Glomerular visceral epithelial cell (primary cell): ENCODE measurements around the gene RNASE7.

Experiments
- DNase-seq: peaks from one replicate; pipeline ENCODE4 v3.0.0-alpha.2; 2016; ENCODE audit errors: extremely low spot score

Gene RNASE7

DNA sequence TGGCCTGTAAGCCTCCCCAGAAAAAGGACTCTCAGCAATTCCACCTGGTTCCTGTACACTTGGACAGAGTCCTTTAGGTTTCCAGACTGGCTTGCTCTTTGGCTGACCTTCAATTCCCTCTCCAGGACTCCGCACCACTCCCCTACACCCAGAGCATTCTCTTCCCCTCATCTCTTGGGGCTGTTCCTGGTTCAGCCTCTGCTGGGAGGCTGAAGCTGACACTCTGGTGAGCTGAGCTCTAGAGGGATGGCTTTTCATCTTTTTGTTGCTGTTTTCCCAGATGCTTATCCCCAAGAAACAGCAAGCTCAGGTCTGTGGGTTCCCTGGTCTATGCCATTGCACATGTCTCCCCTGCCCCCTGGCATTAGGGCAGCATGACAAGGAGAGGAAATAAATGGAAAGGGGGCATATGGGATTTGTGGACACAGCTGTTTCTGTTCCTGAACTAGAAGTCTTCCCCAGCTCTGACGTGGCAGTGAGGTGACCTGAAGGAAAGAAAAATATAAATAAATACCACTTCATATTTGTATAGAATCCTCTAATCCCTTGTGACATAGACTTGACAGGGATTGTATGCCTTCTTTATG is 1.3 kb downstream of the RNASE7 start:
- no peak for DNase-seq

DNA sequence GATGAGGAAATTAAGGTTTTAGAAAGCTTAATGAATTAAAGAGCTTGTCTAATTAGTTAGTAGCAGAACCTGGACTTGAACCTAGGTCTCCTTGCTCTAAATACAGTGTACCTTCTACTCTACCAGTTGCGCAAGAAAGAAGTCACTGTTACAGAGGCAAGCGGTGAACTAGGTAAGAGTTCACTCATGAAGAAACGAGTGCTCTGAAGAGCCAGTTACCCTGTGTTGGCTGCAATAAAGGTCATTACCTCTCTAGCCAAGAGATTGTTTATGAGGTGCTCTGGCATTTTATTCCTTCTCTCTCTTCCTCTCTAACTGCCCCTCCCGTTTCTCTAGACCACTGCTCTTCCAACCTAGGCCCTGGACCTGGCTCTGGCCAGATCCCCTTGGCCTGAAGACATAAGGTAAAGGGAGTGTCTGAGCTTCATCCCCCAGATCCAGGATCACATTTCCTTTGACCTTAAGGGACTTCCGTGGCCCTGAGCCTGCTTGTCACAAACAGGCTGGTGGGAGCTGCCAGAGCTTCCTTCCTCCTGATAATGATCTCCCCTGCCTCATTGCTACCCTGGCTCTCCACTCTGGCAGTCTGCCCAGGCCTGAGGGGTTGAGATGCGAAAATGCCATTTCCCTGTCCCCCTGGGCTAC is 1.9 kb downstream of the RNASE7 start:
- DNase-seq = no peak

DNA sequence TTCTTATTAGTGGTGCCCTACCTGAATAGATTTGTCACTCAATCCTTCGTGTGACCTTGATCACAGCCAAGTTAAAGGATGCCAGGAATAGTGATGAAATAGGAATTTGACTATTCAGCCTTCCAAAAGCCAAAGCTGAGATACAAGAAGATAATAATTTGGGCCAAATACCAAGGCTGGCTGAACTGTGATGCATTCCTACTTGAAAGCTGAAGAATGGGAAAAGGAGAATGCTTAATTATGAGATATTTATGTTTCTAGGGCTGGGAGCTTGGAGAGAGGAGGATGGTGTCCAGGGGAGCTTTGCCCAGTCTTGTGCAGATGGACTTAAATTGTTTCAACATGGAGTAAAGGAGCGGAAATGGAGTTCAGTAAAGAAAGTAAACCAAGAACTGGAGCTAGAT is 5.2 kb downstream of the RNASE7 start:
- DNase-seq = no peak

DNA sequence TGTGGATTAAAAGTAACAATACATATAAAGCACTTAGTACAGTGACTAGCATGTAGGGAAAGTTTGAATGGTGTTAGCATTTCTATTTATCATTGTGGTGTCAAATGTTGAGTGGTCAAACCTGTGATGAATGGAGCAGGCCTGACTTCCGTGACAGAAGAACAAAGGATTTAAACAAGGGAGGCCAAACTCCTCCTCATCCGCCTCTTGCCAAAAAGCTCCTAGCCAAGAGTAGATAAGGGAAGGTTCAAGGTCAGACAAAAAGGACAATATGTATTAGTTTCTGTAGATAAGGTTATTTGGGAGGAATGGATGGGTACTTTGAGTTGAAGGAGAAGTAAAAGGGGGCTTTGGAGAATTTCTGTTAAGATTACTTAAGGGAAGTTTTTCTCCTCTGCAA is 6.5 kb downstream of the RNASE7 start:
- DNase-seq = no peak

DNA sequence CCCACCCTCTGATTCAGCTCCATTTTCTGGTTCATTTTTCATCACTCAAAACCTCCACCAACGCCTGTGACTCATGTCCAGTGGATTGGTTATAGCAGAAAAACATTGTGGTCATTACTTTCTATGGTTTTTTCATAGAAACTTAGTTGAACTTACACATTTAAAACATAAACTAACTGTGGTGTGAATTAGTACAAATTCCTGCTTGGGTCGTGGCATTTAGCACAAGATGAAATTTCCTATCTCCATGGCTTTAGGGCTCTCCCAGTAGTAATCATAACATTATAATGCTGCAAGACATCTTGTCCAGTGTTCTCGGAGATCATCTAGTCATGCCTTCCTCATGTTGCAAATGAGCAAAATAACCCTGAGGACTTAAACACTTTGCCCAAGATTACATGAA is 7.1 kb downstream of the RNASE7 start:
- peak; percentile 36 for DNase-seq

DNA sequence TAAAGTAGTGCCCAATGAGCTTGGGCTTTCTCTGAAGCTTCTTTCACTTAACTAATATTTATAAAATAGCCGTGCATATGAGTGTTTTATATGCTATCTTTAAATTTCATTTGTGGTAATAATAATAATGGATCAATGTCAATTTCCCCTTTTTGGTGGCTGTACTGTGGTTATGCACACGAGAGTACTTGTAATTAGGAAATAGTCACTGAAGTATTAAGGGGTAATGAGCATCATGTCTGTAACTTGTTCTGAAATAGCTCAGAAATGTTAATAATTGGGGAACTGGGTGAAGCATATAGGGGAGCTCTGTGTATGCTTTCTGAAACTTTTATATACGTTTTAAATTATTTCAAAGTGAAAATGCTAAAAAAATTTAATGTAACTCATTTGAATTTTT is 8.4 kb downstream of the RNASE7 start:
- no peak for DNase-seq

DNA sequence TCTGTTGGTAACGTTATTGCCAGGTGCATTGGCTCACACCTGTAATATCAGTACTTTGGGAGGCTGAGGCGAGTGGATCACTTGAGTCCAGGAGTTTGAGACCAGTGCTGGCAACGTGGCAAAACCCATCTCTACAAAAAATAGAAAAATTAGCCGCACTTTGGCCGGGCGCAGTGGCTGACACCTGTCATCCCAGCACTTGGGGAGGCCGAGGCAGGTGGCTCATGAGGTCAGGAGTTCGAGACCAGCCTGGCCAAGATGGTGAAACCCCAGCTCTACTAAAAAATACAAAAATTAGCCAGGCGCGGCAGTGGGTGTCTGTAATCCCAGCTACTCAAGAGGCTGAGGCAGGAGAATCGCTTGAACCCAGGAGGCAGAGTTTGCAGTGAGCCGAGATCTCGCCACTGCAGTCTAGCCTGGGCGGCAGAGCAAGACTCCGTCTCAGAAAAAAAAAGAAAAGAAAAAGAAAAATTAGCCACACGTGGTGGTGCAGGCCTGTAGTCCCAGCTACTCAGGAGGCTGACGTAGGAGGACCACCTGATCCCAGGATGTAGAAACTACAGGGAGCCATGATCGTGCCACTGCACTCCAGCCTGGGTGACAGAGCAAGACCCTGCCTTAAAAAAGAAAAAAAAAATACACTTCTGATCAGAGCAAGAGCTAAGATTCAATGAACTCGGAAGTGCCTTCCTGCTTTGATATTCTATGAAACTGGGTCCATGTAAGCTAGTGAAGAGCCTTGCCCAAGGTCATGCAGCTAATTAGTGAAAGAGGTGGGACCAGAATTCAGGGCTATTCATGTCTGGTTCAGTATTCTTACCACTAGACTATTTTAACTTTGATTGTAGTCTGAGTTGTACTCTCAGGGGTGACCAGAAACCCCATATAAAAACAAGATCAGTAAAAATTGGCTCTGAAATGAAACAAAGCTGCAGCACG is 11.3 kb downstream of the RNASE7 start:
- no peak for DNase-seq

DNA sequence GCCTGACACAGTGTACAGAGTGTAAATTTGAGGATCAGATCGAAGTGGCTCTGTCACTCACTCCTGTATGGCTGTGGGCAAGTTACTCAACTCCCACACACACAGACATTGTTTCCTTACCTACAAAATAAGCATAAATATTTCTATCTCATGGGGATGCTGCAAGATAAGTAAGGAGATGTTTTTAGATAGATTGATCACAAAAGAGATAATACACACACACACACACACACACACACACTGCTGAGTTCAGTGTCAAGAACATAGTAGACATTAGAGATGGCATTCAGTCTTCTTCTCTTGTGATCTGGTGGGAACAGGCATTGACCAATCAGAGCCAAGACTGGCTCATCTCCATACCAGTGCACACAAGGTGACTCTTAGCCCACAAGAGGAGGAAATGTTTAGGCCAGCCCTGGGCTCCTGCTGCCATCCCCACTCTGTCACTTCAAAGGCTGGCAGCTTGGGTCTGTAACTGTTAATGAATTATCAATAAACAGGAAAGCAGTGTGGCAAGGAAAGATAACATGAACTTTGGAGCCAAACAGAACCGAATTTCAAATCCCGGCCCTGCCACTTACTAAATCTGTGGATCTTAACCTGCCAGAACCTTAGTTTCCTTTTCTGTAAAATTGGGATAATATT is 12.1 kb downstream of the RNASE7 start:
- DNase-seq = no peak

DNA sequence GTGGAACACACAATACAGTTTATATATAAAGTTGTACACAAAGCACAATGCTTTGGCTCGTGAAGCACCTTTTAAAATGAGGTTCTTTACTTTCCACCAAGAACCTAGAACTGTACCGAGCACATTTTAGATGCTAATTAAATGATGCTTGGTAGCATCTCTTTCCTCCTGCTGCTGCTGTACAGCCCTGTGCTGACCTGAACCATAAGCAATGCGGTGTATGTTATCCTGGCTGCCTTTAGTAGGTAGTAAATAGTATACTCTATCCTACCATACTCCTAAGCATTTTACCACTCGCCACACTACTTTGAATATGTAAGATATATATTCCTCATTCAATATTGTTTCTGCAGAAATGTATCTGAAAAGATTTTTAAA is 12.6 kb downstream of the RNASE7 start:
- DNase-seq = no peak

DNA sequence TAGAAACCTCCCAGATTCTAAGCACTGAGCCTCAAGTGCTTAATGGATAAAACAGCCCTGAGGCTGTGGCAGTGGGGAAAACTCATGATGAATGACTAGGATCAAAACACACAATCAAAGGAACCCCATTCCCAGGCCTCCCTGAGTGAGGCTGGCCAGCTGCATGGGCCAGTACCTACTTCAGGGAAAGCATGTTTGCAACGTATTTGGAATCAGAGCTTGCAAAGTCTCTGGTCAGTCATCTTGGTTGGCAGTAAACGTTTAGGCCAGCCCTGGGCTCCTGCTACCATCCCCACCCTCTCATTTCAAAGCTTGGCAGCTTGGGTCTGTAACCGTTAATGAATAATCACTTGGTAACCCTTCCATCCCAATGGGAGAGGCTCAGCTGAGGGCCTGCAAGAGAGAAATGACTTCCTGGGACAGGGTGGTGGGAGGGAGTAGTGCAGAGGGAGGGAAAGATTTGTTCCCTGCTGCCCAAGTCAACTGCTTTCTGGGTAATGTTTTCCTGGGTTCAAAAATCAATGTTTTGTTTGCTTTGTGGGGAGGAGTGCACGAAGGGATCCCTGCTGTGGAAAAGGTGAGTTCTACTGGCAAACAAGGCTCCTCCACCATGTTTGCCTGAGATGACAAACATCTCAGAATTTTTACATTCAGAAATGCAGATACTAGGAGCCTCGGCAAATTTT is 13.4 kb downstream of the RNASE7 start:
- DNase-seq = peak; percentile 45

DNA sequence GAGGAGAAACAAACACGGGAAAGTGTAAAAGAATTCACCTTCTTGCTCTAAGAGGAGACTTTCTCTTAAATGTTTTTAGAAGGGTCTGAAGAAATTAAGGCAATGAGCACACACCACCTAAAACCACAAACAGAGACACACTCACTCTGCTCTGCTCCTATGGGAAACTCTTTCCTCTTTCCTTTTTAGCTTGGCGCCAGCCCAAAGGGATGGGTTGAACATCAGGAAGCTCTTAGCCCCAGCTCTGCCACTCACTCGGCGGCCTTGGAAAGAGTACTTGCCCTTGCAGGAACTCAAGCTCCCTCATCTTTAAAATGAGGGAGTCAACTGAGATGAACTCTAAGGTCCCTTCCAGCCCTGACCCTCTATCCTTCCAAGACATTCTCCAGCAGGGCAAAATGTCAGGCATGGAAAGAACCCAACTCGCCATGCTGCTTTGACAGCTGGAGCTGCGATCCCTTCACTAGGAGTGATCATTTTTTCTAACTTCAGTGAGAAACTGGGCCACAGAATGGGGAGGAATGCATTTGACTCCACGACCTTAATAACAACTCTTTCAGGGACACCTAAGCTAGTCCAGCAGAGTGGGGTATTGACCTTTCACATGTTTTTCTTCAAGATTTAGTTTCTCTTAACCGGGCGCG is 14.5 kb downstream of the RNASE7 start:
- DNase-seq = no peak

DNA sequence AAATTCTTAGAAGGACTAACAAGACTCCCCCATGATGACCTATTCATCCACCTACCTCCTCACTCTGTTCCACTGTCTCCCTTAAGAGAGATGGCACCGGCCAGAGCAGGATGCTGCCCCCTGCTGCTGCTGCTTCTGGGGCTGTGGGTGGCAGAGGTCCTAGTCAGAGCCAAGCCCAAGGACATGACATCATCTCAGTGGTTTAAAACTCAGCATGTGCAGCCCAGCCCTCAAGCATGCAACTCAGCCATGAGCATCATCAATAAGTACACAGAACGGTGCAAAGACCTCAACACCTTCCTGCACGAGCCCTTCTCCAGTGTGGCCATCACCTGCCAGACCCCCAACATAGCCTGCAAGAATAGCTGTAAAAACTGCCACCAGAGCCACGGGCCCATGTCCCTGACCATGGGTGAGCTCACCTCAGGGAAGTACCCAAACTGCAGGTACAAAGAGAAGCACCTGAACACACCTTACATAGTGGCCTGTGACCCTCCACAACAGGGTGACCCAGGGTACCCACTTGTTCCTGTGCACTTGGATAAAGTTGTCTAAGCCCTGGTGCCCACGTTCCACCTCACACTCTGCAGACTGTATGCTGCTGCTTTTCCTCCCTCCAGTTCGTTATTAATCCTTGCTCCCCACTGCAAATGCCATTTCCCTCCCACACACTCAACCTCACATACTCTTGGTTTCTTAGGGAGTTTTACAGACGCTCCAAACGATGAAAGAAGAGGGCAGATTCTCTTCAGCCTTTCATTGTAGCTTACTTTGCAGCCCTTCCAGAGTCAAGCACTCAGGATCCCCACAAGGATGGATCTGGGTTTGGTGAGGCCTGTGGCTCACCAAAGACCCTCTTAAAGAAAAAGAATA is 15.9 kb downstream of the RNASE7 start, which contains the start of gene RNASE8:
Gene RNASE8, plus strand, starts transcription at position 20 of the 873 bp plus-strand sequence. Its CDS starts 71 bp downstream, at position 91.
- DNase-seq = peak; percentile 67

DNA sequence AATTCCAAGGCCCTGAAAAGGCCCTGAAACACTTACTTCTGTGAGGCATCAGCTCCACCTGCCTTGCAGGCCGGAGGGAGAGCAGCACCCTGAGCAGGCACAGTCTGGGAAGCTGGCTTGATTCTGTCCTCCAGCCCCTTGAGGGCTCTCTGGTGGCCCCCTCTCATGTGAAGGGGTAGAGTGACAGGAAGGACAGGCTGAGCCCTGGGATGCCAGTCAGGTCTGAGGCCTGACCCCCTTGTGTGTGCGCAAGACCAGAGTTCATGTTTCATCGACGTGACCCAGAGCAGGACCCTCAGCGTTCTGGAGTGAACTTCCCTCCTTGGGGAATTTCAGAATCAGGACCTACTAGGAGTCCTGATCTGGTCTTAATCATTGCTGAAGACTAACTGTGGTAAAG is 16.7 kb downstream of the RNASE7 start:
- DNase-seq = no peak

DNA sequence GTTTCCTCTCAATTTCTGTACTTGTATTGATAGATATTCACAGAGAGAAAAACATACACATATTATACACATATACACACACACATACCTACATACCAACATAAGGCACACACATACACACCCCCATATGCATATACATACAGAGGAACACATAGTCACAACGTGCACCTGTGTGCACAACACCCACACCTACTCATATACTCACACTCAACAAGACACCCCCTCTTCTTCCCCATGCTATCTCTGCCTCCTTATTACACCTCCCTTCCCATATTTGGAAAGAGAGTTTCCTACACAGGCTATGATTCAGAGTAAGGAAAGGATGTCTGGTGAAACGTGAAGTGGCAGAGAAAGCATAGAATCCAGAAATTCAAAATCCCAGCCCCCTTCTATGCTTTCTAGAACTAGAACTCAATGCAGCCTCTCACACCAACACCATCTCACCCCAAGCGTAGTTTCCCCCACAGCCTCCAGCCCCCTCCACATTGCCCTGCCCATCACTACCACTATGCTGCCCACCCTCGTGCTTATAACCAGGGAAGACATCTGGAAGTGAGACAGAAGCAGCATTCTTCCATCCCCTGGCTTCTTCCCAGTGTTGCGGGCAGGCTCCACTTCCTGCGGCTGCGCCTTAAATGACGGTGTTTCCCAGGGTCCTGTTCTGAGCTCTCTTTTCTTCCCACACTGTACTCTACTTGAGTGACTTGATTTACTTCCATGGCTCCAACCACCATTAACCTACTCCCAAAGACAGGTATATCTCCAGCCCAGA is 17.9 kb downstream of the RNASE7 start:
- DNase-seq = no peak

DNA sequence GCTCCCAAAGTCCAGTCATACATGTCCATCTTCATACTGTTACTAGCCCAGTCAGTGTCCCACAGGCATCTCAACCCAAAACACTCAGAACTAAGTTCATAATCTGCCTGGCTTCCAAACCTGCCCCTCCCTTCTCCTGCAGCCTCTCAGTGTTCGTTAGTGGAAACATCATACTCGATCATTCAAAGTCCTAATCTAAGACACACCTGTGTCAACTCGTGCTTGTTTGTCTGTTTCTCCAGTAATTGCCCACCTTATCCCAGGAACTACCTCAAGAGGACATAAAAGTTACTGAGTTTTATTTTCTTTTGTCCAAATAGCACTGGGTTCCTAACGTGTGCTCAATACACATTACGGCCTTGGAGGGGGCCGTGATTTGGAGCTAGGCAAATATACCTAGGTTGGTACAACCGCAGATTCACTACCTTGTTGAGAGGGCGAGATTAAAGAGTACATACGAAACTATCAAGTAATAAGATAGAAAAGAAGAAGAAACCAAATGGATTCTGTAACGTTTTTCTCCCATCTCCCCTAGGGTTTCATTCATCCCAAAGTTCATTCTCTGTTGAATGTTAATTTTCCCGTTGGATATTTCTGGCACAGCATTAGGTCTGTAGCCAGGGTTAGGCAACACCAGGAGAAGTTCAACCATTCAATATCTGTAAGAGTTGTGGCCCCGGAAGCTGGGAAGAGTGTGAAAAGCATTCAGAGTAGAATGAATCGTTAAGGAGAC is 18.6 kb downstream of the RNASE7 start:
- DNase-seq = no peak

DNA sequence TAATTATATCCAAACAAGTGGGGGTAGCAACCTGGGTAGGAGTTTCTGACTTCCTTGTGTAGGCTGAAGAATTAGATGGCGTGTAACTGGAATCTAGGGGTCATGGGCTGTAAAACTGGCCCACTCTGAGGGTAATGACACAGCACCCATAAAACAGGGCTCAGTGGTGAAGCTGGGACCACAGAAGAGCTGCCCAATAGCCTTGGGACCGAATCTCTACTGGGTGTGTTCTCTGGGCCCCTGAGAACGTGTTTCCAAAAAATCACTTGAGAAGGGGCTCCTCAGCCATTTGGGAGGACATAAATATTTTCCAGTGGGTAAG is 19.1 kb downstream of the RNASE7 start:
- no peak for DNase-seq

DNA sequence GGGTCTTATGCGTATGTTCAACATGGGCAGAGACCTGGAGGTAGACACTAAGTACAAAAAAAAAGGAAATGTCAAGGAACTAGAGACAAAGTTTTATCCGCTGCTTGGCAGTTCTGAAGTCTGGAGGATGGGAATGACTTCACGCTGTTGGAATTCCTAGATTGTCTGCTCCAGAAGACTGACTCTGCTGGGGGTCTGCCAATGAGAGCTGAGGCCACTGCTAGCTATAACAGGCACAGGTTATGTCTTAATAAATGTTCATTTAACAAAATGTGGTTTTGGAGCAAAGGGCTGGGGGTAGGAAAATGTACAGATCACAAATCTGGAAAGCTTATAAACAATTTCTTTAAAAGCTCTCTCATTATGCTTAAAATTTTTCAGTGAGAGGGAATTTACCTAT is 21.3 kb downstream of the RNASE7 start:
- DNase-seq = peak; percentile 89

DNA sequence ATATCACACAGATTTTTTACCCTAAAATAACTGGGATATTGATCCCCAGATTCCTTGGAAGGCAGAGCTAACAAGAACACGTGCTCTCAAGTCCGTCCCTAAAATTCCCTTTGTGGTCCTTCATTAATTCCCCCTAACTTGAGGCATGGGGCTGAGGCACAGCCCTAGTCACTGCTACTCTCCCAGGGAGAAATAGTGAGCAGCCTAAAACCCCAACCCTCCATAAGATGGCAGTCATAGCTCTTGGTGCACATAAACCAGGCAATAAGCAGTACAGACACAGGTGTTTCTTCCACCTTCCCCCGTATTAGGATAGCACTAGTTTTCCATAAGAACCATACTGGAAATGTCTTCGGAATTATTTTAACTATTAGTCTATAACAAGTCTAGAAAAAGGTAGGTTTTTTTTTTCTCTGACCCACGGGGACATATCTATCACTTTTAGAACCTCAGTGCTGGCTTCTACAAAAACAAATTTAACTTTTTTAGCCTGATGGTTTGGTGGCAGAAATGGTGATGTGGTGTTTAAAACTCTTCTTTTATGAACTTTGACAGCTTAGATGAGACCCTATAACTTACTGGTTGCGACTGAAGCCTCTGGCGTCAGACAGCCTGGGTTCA is 24.8 kb downstream of the RNASE7 start:
- DNase-seq = no peak
